K562 (cell line): Measurements from ENCODE around the gene HEATR1. TPM values are rescaled to one million over a fixed set of nuclear protein-coding genes. Genes with fewer than 3 reads are reported as not detected.
A peak's percentile ranks its signal among the peaks of the same experiment; 100 is the strongest.

ENCODE experiments used
- CBX8 ChIP-seq: fragments of 200-600 bp; sonication (generic); IDR thresholded peaks from 2 replicates; pipeline ENCODE4 v1.6.1; 2012; ENCODE audit warnings: borderline replicate concordance, mixed run types, low read depth, mild to moderate bottlenecking, moderate library complexity, mixed read lengths, low read length, control low read depth, inconsistent platforms; ENCODE audit not compliant: poor library complexity, severe bottlenecking; ENCODE audit errors: extremely low read depth
- CEBPZ ChIP-seq: fragments of 150-350 bp; IDR thresholded peaks from 2 replicates; pipeline ENCODE4 v1.6.1; 2014; ENCODE audit warnings: low read depth, mild to moderate bottlenecking, low read length, borderline replicate concordance
- E2F6 ChIP-seq, 2 experiments: IDR thresholded peaks; 2 replicates each; pipeline ENCODE4 v1.6.1; 2011; ENCODE audit warnings: borderline replicate concordance in 1 of 2, control low read depth in 1 of 2, low read depth in 1 of 2, low read length in 1 of 2, mild to moderate bottlenecking in 1 of 2, mixed read lengths in 1 of 2, moderate library complexity in 1 of 2; ENCODE audit not compliant: insufficient read depth in 1 of 2, insufficient read length in 1 of 2, poor library complexity in 1 of 2, severe bottlenecking in 1 of 2; ENCODE audit errors: extremely low read depth in 1 of 2
- JUNB ChIP-seq: fragments of 450-650 bp; formaldehyde crosslinking; conservative IDR thresholded peaks from 2 replicates; pipeline ENCODE4 v1.4.0; 2020; ENCODE audit warnings: mild to moderate bottlenecking
- MAFK ChIP-seq: IDR thresholded peaks from 2 replicates; pipeline ENCODE4 v1.6.1; 2011; ENCODE audit warnings: low read length, improper control_type of control experiment
- NONO ChIP-seq, 2 experiments: fragments of 200-400 bp in 1 of 2; fragments of 450-650 bp in 1 of 2; formaldehyde crosslinking in 1 of 2; IDR thresholded peaks; 2 replicates each; pipeline ENCODE4 v1.6.1; 2017; ENCODE audit warnings: low read depth in 2 of 2, mild to moderate bottlenecking in 2 of 2, moderate library complexity in 2 of 2, low read length in 1 of 2
- RB1 ChIP-seq: fragments of 450-650 bp; IDR thresholded peaks from 2 replicates; pipeline ENCODE4 v1.6.1; 2017; ENCODE audit warnings: low read depth, mild to moderate bottlenecking
- SMAD2 ChIP-seq: fragments of 150-350 bp; IDR thresholded peaks from 2 replicates; pipeline ENCODE4 v1.6.1; 2014; ENCODE audit warnings: low read depth, mild to moderate bottlenecking, low read length
- SMARCA4 ChIP-seq: fragments of 450-650 bp; IDR thresholded peaks from 2 replicates; pipeline ENCODE4 v1.6.1; 2016
- TBP ChIP-seq: optimal IDR thresholded peaks from 2 replicates; pipeline ENCODE3; 2011; ENCODE audit warnings: low read depth, low read length, improper control_type of control experiment
- TEAD2 ChIP-seq: fragments of 450-650 bp; IDR thresholded peaks from 2 replicates; pipeline ENCODE4 v1.6.1; 2016; ENCODE audit warnings: missing genetic modification characterization, control low read depth, missing compliant biosample characterization
- THAP7 ChIP-seq: fragments of 250-450 bp; sonication (Bioruptor Pico); IDR thresholded peaks from 2 replicates; pipeline ENCODE4 v1.5.0; 2021
- UBTF ChIP-seq, 2 experiments: IDR thresholded peaks; 2 replicates each; pipeline ENCODE4 v1.6.1; 2012; ENCODE audit warnings: improper control_type of control experiment in 2 of 2, low read depth in 2 of 2, low read length in 2 of 2, borderline replicate concordance in 1 of 2
- ZNF639 ChIP-seq, 2 experiments: fragments of 200-800 bp in 1 of 2; sonication (Bioruptor generic) in 1 of 2; sonication (generic) in 1 of 2; formaldehyde crosslinking in 1 of 2; IDR thresholded peaks in 1 of 2; conservative IDR thresholded peaks in 1 of 2; 2 replicates each; pipeline versions ENCODE4 v1.5.0 to v1.6.1; 2016 to 2020; ENCODE audit warnings: missing compliant biosample characterization in 1 of 2, missing genetic modification characterization in 1 of 2, missing genetic modification reagents in 1 of 2
- ZNF79 ChIP-seq: fragments of 250-450 bp; sonication (Bioruptor Pico); IDR thresholded peaks from 2 replicates; pipeline ENCODE4 v1.4.0; 2020; ENCODE audit warnings: low read depth, mild to moderate bottlenecking, moderate library complexity
- polyA plus RNA-seq, 8 experiments: library from polyadenylated mRNA; depleted of rRNA in 4 of 8; stranded (reverse) in 5 of 8; unstranded in 3 of 8; fragments of >200 nt; fragmentation: Nextera tagmentation in 2 of 8; fragmentation: Illumina TruSeq in 1 of 8; extraction: Ambion mirVana in 2 of 8; extraction: Trizol in 1 of 8; gene quantifications; 2 replicates each; pipeline versions ENCODE4 v1.2.1 to v1.2.3, GENCODE V29; 2011 to 2014; ENCODE audit warnings: inconsistent platforms in 1 of 8, missing spikeins in 1 of 8
- total RNA-seq, 7 experiments: library from RNA; depleted of rRNA in 6 of 7; stranded (reverse); fragments of >200 nt in 6 of 7; fragmentation: Illumina TruSeq in 2 of 7; extraction: Trizol in 2 of 7; gene quantifications; 2 replicates each; pipeline versions ENCODE4 v1.2.1 to v1.2.3, GENCODE V29; 2011 to 2021; ENCODE audit warnings: low replicate concordance in 1 of 7

Gene HEATR1
- total and polyA plus RNA-seq, 9 of the 15 experiments (the other 6 are each of a cell fraction or from before 2014, with no cell fraction given): 28.3 to 108 (median 50.9) TPM

- TF ChIP-seq E2F6 (IDR thresholded peaks at IDR 0.05; ENCODE audit: borderline replicate concordance in 1 of 2, extremely low read depth in 1 of 2, insufficient read depth in 1 of 2, insufficient read length in 1 of 2, low read depth in 1 of 2, low read length in 1 of 2, poor library complexity in 1 of 2, severe bottlenecking in 1 of 2) (peak; percentile 41 to 62), JUNB (no peak), CBX8 (no peak), ZNF639 (CRISPR knock-in tag; conservative IDR thresholded peaks at IDR 0.05 in 1 of 2, IDR thresholded peaks at IDR 0.05 in 1 of 2) (peak in 1 of 2 experiments; percentile 58; a peak in 1 of 4 replicates), THAP7 (CRISPR knock-in tag) (no peak), ZNF79 (CRISPR knock-in tag) (0 out of 2 replicates have a peak, but pooled peaks have one; percentile 29), MAFK (0 out of 2 replicates have a peak, but pooled peaks have one; percentile 33), TBP (no peak), SMAD2 (no peak), NONO (IDR thresholded peaks at IDR 0.05; ENCODE audit: low read depth in 2 of 2, low read length in 1 of 2) (no peak), UBTF (IDR thresholded peaks at IDR 0.05; ENCODE audit: borderline replicate concordance in 1 of 2, low read depth in 2 of 2, low read length in 2 of 2) (peak in 1 of 2 experiments; percentile 83; a peak in 1 of 4 replicates), RB1 (no peak), CEBPZ (no peak), SMARCA4 (0 out of 2 replicates have a peak, but pooled peaks have one; percentile 47), TEAD2 (tag) (no peak)
Observed at GRCh38 chr1:236502972-236503639, 101.2 kb downstream of the HEATR1 start (continued).
